Endothelial cell of umbilical vein (primary cell): ENCODE measurements around the gene PITPNM1. TPM values are rescaled to one million over a fixed set of nuclear protein-coding genes. Genes with fewer than 3 reads are reported as not detected.

Experiments
- BruUV-seq: library from RNA; stranded (reverse); fragments of 400-500 nt; replicated peaks from 2 replicates; lab custom pipeline; 2021; lab: Mats Ljungman, UMichigan
- CTCF ChIA-PET: fragments of 300-600, 350-600 bp; sonication (Branson Sonifier 250); formaldehyde crosslinking; loops from one replicate; lab custom pipeline; 2021; ENCODE audit warnings: antibody characterized with exemption, inconsistent platforms; lab: Charles Lee
- POLR2A ChIA-PET: fragments of 300-600, 350-600 bp; sonication (Branson Sonifier 250); formaldehyde crosslinking; loops from one replicate; lab custom pipeline; 2021; ENCODE audit warnings: antibody characterized with exemption, inconsistent platforms; lab: Charles Lee
- DNase-seq: peaks from one replicate; pipeline ENCODE4 v3.0.0-alpha.2; 2011; ENCODE audit warnings: low read depth, low spot score
- FAIRE-seq: peaks from 2 replicates; lab custom pipeline; 2011; peaks lifted over from hg19 to GRCh38; lab: Jason Lieb, UNC
- H2AFZ ChIP-seq: 2 replicates; pipeline ENCODE4 v1.6.0; 2012; ENCODE audit warnings: low read depth, low read length, control low read depth, inconsistent platforms
- H3K27ac ChIP-seq: 2 replicates; pipeline ENCODE4 v1.5.1; 2011; ENCODE audit warnings: low read depth, mild to moderate bottlenecking, control low read depth, low read length, moderate library complexity; ENCODE audit not compliant: insufficient read depth
- H3K27me3 ChIP-seq, 2 experiments: 2 replicates each; pipeline versions ENCODE4 v1.6.0 to v1.6.1; 2011; ENCODE audit warnings: low read length in 2 of 2, mixed read lengths in 1 of 2; ENCODE audit not compliant: control insufficient read depth in 2 of 2, insufficient read depth in 2 of 2
- H3K36me3 ChIP-seq, 2 experiments: 2 replicates in 1 of 2; 3 replicates in 1 of 2; pipeline ENCODE4 v1.5.1; 2011; ENCODE audit warnings: low read length in 2 of 2, mild to moderate bottlenecking in 1 of 2, moderate library complexity in 1 of 2; ENCODE audit not compliant: control insufficient read depth in 2 of 2, insufficient read depth in 2 of 2; ENCODE audit errors: extremely low read depth in 1 of 2
- H3K4me1 ChIP-seq: 3 replicates; pipeline ENCODE4 v1.5.1; 2011; ENCODE audit warnings: mild to moderate bottlenecking, low read length; ENCODE audit not compliant: control insufficient read depth, insufficient read depth; ENCODE audit errors: extremely low read depth
- H3K4me2 ChIP-seq: 2 replicates; pipeline ENCODE4 v1.6.1; 2011; ENCODE audit warnings: low read length, control low read depth, mixed read lengths; ENCODE audit not compliant: insufficient read depth
- H3K4me3 ChIP-seq, 3 experiments: fragments of 200-600 bp in 1 of 3; sonication (generic), shearing (Covaris generic) in 1 of 3; replicated peaks in 1 of 3; 2 replicates each; pipeline ENCODE4 v1.5.1; 2011 to 2016; ENCODE audit warnings: control low read depth in 3 of 3, low read length in 3 of 3, mild to moderate bottlenecking in 2 of 3, inconsistent platforms in 1 of 3, low read depth in 1 of 3, moderate library complexity in 1 of 3; ENCODE audit not compliant: insufficient read depth in 1 of 3
- H3K79me2 ChIP-seq: 2 replicates; pipeline ENCODE4 v1.6.0; 2012; ENCODE audit warnings: low read length, inconsistent platforms; ENCODE audit not compliant: control insufficient read depth, insufficient read depth
- H3K9ac ChIP-seq: replicated peaks from 2 replicates; pipeline ENCODE3; 2011; ENCODE audit warnings: low read length, control low read depth; ENCODE audit not compliant: insufficient read depth; ENCODE audit errors: extremely low read depth
- H3K9me1 ChIP-seq: replicated peaks from 3 replicates; pipeline ENCODE4 v1.6.0; 2011; ENCODE audit warnings: mild to moderate bottlenecking, low read length; ENCODE audit not compliant: control insufficient read depth, insufficient read depth; ENCODE audit errors: extremely low read depth
- H3K9me3 ChIP-seq: replicated peaks from 2 replicates; pipeline ENCODE4 v1.5.1; 2012; ENCODE audit warnings: low read length, inconsistent platforms; ENCODE audit not compliant: control insufficient read depth, insufficient read depth
- H4K20me1 ChIP-seq: replicated peaks from 2 replicates; pipeline ENCODE3; 2011; ENCODE audit warnings: mild to moderate bottlenecking, low read length; ENCODE audit not compliant: control insufficient read depth, insufficient read depth; ENCODE audit errors: extremely low read depth
- CTCF ChIP-seq, 2 donors: IDR thresholded peaks; 1 replicate in 1 of 2; 2 replicates in 1 of 2; pipeline ENCODE4 v1.5.1; 2011; ENCODE audit warnings: low read length in 2 of 2, mild to moderate bottlenecking in 2 of 2, moderate library complexity in 2 of 2, control low read depth in 1 of 2, inconsistent platforms in 1 of 2, low read depth in 1 of 2; ENCODE audit not compliant: insufficient read depth in 1 of 2; ENCODE audit errors: extremely low read depth in 1 of 2
- EZH2 ChIP-seq: IDR thresholded peaks from 2 replicates; pipeline ENCODE4 v1.6.1; 2012; ENCODE audit warnings: borderline replicate concordance, low read depth, mild to moderate bottlenecking, moderate library complexity, low read length, inconsistent platforms; ENCODE audit not compliant: severe bottlenecking
- FOS ChIP-seq: IDR thresholded peaks from 2 replicates; pipeline ENCODE4 v1.6.1; 2011; ENCODE audit warnings: mild to moderate bottlenecking, low read length, moderate library complexity, borderline replicate concordance; ENCODE audit not compliant: insufficient read depth
- GATA2 ChIP-seq: IDR thresholded peaks from 2 replicates; pipeline ENCODE4 v1.7.0; 2011; ENCODE audit warnings: low read depth, mild to moderate bottlenecking, moderate library complexity, mixed read lengths, low read length; ENCODE audit not compliant: insufficient read length, insufficient read depth
- JUN ChIP-seq: IDR thresholded peaks from 2 replicates; pipeline ENCODE4 v1.6.1; 2011; ENCODE audit warnings: borderline replicate concordance, low read depth; ENCODE audit not compliant: insufficient read length, insufficient read depth
- MYC ChIP-seq: IDR thresholded peaks from one replicate; pipeline ENCODE4 v1.6.1; 2011; ENCODE audit warnings: mild to moderate bottlenecking, low read depth, low read length
- POLR2A ChIP-seq: IDR thresholded peaks from 2 replicates; pipeline ENCODE4 v1.6.1; 2012; ENCODE audit warnings: low read depth, mild to moderate bottlenecking, control low read depth, low read length
- POLR2AphosphoS5 ChIP-seq: IDR thresholded peaks from 2 replicates; pipeline ENCODE4 v1.6.1; 2012; ENCODE audit warnings: low read depth, mild to moderate bottlenecking, control low read depth, low read length, moderate library complexity; ENCODE audit not compliant: insufficient read depth
- dilution Hi-C: fragments of 300-500 bp; cut with MboI; formaldehyde crosslinking; loops from one replicate; pipeline ENCODE4 v1.15.0; 2019; ENCODE audit warnings: low sequenced_read_pairs; ENCODE audit not compliant: extremely low pct_ligation_motif_present
- intact Hi-C: fragments of 100-400 bp; cut with micrococcal nuclease; formaldehyde crosslinking; loops from one replicate; pipeline ENCODE4 v1.10.0; 2022
- polyA plus RNA-seq, 4 experiments: library from polyadenylated mRNA; depleted of rRNA in 3 of 4; stranded (reverse) in 3 of 4; unstranded in 1 of 4; fragments of >200 nt; gene quantifications; 2 replicates each; pipeline versions ENCODE4 v1.2.1 to v1.2.3, GENCODE V29; 2011 to 2012; ENCODE audit warnings: missing spikeins in 1 of 4
- total RNA-seq: library from RNA; stranded (reverse); gene quantifications from 2 replicates; pipeline ENCODE4 v1.2.3, GENCODE V29; 2021
- TF ChIP-seq, protein P1 (sequence below): IDR thresholded peaks from 2 replicates; pipeline ENCODE4 v1.6.1; 2011; ENCODE audit not compliant: insufficient read depth, insufficient read length

PITPNM1 gene
- total and polyA plus RNA-seq, 2 donors (not counting 3 experiments of a cell fraction or from before 2014, with no cell fraction given): 16.5 to 26.4 TPM

- no peak within 1 kb of the TSS for H3K4me3 ChIP-seq
- DNase-seq (no peak), FAIRE-seq (no peak)
- no peak within 1 kb of the TSS for H3K27ac ChIP-seq
- H3K79me2 ChIP-seq: no peaks in the 10 kb centered on the region
- no peak for TF ChIP-seq POLR2AphosphoS5
- no peak for TF ChIP-seq JUN
- TF ChIP-seq GATA2: no peak
- TF ChIP-seq, protein P1, sequence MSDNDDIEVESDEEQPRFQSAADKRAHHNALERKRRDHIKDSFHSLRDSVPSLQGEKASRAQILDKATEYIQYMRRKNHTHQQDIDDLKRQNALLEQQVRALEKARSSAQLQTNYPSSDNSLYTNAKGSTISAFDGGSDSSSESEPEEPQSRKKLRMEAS: no peak
- no peak for TF ChIP-seq POLR2A
- no peak for TF ChIP-seq EZH2
- TF ChIP-seq MYC: no peak
- no peak for TF ChIP-seq CTCF (IDR thresholded peaks at IDR 0.05; ENCODE audit: extremely low read depth in 1 of 2, insufficient read depth in 1 of 2, low read depth in 1 of 2, low read length in 2 of 2)
- TF ChIP-seq FOS: no peak
- dilution Hi-C loops: no loop called here
- H3K9me1 ChIP-seq: no peaks in the 10 kb centered on the region
- CTCF ChIA-PET: interaction anchor here (1.0 kb wide), 1 partner anchor 21 kb away, joined by 3 read pairs; no protein-coding TSS in a partner anchor
- no peak within 1 kb of the TSS for H3K4me2 ChIP-seq
- intact Hi-C loops: no loop called here
- no TSS peak for BruUV-seq
- no peaks in the 10 kb centered on the region for H3K9me3 ChIP-seq
- H4K20me1 ChIP-seq: no peaks in the 10 kb centered on the region
- no peaks in the 10 kb centered on the region for H3K36me3 ChIP-seq
- H2AFZ ChIP-seq: no peak within 1 kb of the TSS
- POLR2A ChIA-PET: no interaction called here
- H3K27me3 ChIP-seq: no peaks in the 10 kb centered on the region
- peaks cover 7% of the 10 kb centered on the region for H3K4me1 ChIP-seq
- no peak within 1 kb of the TSS for H3K9ac ChIP-seq
Measured at GRCh38 chr11:67455054-67455453, 50.1 kb downstream of the PITPNM1 start, which contains the start of gene CABP4. CABP4 (plus strand) TSS chr11:67455354; CDS start chr11:67455424, 70 bp downstream.
